Panc1 (cell line): ENCODE measurements around the gene PSKH1.

Experiments used
- POLR2AphosphoS5 ChIP-seq: IDR thresholded peaks from 2 replicates; pipeline ENCODE4 v1.6.1; 2012; ENCODE audit warnings: mild to moderate bottlenecking, low read depth, low read length, moderate library complexity
- TF ChIP-seq, protein P1 (sequence below): fragments of 450-650 bp; IDR thresholded peaks from 2 replicates; pipeline ENCODE4 v1.5.1; 2017; ENCODE audit warnings: mild to moderate bottlenecking
- TF ChIP-seq, protein P2 (sequence below), 2 experiments: IDR thresholded peaks; 2 replicates each; pipeline ENCODE4 v1.6.1; 2011 to 2012; ENCODE audit warnings: low read depth in 2 of 2, control low read depth in 1 of 2, low read length in 1 of 2, mild to moderate bottlenecking in 1 of 2, moderate library complexity in 1 of 2; ENCODE audit not compliant: insufficient read depth in 1 of 2

DNA sequence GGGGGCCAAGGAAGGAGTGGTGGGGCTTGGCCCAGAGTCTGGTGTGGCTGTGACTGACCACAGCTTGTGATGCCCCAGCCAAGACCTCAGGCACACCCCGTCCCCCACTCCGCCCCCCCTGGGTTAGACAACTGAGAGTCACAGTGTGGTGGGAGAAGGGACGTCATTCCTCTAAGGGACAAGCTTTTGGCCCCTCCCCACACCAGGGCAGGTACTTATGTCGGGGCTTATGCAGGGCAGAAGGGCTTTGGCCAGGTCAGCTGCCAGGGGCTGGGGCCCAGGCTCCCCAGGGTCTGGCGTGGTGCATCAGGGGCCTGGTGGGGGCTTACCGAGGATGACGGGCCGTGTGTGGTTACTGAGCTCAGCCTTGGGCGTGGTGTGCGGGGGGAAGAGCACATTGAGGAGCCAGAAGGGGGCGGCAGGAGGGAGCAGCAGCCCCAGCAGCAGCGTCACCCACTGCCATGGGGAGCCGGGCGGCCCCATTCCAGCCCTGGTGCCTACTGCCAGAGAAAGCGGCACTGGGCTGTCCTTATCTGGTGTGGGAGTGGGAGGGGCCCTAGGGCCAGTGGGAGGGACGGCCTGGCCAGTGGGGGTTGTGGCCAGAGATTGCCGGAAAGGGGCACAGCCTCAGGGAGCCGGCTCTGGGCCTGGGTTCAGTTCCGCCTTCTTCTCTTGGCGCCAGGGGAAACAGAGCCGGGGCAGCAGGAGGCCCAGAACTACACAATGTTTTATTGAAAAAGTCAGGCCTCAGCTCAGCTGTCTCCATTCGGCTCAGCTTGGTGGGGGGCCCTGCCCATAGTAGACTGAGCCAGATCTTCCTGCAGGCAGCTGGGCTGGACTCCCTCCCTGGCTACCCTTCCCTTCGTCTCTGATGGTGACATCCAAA is 50.8 kb downstream of the PSKH1 start, which contains the start of gene LCAT:
- peak; percentile 42 for TF ChIP-seq POLR2AphosphoS5
- TF ChIP-seq, protein P1, sequence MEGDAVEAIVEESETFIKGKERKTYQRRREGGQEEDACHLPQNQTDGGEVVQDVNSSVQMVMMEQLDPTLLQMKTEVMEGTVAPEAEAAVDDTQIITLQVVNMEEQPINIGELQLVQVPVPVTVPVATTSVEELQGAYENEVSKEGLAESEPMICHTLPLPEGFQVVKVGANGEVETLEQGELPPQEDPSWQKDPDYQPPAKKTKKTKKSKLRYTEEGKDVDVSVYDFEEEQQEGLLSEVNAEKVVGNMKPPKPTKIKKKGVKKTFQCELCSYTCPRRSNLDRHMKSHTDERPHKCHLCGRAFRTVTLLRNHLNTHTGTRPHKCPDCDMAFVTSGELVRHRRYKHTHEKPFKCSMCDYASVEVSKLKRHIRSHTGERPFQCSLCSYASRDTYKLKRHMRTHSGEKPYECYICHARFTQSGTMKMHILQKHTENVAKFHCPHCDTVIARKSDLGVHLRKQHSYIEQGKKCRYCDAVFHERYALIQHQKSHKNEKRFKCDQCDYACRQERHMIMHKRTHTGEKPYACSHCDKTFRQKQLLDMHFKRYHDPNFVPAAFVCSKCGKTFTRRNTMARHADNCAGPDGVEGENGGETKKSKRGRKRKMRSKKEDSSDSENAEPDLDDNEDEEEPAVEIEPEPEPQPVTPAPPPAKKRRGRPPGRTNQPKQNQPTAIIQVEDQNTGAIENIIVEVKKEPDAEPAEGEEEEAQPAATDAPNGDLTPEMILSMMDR: no peak
- TF ChIP-seq, protein P2, sequence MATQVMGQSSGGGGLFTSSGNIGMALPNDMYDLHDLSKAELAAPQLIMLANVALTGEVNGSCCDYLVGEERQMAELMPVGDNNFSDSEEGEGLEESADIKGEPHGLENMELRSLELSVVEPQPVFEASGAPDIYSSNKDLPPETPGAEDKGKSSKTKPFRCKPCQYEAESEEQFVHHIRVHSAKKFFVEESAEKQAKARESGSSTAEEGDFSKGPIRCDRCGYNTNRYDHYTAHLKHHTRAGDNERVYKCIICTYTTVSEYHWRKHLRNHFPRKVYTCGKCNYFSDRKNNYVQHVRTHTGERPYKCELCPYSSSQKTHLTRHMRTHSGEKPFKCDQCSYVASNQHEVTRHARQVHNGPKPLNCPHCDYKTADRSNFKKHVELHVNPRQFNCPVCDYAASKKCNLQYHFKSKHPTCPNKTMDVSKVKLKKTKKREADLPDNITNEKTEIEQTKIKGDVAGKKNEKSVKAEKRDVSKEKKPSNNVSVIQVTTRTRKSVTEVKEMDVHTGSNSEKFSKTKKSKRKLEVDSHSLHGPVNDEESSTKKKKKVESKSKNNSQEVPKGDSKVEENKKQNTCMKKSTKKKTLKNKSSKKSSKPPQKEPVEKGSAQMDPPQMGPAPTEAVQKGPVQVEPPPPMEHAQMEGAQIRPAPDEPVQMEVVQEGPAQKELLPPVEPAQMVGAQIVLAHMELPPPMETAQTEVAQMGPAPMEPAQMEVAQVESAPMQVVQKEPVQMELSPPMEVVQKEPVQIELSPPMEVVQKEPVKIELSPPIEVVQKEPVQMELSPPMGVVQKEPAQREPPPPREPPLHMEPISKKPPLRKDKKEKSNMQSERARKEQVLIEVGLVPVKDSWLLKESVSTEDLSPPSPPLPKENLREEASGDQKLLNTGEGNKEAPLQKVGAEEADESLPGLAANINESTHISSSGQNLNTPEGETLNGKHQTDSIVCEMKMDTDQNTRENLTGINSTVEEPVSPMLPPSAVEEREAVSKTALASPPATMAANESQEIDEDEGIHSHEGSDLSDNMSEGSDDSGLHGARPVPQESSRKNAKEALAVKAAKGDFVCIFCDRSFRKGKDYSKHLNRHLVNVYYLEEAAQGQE (IDR thresholded peaks at IDR 0.05; ENCODE audit: insufficient read depth in 1 of 2, low read depth in 2 of 2, low read length in 1 of 2): no peak
